ENCODE data around the gene SMAD7. TPM values are rescaled to one million over a fixed set of nuclear protein-coding genes. Genes with fewer than 3 reads are reported as not detected.

Gene SMAD7, protein sequence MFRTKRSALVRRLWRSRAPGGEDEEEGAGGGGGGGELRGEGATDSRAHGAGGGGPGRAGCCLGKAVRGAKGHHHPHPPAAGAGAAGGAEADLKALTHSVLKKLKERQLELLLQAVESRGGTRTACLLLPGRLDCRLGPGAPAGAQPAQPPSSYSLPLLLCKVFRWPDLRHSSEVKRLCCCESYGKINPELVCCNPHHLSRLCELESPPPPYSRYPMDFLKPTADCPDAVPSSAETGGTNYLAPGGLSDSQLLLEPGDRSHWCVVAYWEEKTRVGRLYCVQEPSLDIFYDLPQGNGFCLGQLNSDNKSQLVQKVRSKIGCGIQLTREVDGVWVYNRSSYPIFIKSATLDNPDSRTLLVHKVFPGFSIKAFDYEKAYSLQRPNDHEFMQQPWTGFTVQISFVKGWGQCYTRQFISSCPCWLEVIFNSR
- total RNA-seq = 13.8 TPM
- long read RNA-seq, full-length matches to known transcripts = 21 of 26 reads
- long read RNA-seq, partial matches to known transcripts = 0 of 26 reads
- long read RNA-seq, other reads (novel, unspliced or antisense) = 5 of 26 reads

- ATAC-seq = no peak
- DNase-seq = peak; percentile 68
- intact Hi-C loops (cut with micrococcal nuclease) = no loop called here
These were observed at the start of gene SMAD7 for GRCh38 chr18:48950536-48951447. SMAD7 (minus strand) TSS chr18:48950965; CDS start chr18:48950424, 541 bp downstream.

DNA sequence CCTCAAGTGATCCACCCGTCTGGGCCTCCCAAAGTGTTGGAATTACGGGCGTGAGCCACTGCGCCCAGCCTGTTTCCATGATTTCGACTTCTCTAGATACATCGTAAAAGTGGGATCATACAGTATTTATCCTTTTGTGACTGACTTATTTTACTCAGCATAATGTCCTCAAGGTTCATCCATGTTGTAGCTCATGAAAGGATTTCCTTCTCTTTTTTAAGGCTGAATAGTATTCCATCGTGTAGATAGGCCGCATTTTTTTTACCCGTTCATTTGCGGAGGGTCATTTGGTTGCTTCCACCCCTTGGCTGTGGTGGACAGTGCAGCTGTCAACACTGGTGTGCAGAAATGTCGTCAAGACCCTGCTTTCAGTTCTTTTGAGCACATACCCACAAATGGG is 48.8 kb upstream of the SMAD7 start:
- intact Hi-C loops (cut with micrococcal nuclease) = no loop called here
- no peak for ATAC-seq

DNA sequence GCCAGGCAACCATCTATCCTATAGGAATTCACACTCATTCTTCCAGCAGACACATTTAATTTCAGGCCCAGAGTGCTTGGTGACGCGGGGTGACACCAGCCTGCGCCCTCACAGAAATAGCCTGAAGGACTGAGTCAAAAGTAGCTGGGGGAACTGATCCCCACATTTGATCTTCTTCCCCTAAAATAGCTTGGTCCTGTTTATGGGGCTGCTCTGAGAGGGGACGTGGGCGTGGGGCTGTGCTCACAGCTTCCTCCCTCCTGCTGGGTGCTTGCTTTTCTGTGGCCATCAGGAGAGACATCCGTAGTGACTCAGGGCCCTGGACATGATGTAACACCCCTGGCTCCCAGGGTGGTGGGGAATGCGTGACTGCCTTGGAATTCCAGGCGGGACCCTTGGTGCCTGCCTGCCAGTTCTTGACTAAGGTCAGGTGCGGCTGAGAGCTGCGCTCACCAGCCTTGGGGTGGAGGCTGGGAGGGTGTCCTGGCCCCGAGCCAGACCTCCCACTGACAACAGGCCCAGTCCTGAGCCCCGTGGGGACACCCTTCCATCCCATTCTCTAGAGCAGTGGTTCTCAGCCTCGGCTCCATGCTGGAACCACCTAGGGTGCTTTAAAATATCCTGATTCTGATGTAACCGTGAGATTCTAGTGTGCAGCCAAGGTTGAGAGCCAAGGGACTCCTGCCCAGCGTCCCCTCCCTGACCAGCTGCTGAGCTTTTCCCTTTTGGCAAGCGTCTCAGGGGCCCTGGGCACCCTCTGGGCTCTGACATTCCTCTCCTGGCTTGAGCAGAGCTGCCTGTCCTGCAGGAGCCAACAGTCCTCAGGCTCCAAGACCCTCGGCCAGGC is 47.4 kb upstream of the SMAD7 start:
- intact Hi-C loops (cut with micrococcal nuclease) = no loop called here
- peak; percentile 71 for DNase-seq
- peak; percentile 83 for ATAC-seq

More for the DNA sequence above, 48.8 kb upstream of the SMAD7 start:
- DNase-seq = no peak

- DNase-seq (no peak), ATAC-seq (no peak)
- intact Hi-C loops (cut with micrococcal nuclease) = no loop called here
These were observed 46.9 kb upstream of the SMAD7 start for GRCh38 chr18:48997681-48997984.

DNA sequence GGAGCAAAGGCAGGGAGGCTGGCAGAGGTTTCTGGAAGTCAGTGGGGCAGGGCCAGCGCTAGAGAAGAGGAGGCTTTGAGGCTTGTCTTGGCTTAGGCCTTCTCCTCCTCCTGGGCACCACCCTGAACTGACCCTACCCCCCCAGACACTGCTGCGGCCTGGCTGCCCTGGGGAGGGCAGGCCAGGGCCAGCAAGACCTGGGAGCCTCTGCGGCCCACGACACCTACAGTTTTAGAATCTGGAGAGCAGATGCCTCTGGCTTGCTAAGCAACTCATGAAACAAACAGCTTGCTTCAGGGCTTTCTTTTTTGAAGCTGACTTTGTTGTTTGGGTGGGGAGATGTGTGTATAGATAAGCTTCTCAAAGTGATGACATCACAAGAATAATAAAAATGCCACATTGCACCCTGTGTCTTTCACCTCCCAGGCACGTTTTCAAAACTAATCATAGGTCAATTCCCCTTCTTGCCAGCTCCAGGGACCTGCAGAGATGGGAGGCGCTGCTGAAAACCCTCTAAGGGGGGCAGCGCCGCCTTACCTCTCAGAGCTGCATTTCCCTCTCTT is 46.2 kb upstream of the SMAD7 start:
- DNase-seq (no peak), ATAC-seq (peak; percentile 34)
- intact Hi-C loops (cut with micrococcal nuclease) = no loop called here

GRCh38 chr18:48996041-48996440 is 45.3 kb upstream of the SMAD7 start:
- intact Hi-C loops (cut with micrococcal nuclease) = no loop called here
- no peak for DNase-seq
- no peak for ATAC-seq

GRCh38 chr18:48994926-48995835 is 44.4 kb upstream of the SMAD7 start:
- intact Hi-C loops (cut with micrococcal nuclease) = no loop called here
- DNase-seq (no peak), ATAC-seq (no peak)

DNA sequence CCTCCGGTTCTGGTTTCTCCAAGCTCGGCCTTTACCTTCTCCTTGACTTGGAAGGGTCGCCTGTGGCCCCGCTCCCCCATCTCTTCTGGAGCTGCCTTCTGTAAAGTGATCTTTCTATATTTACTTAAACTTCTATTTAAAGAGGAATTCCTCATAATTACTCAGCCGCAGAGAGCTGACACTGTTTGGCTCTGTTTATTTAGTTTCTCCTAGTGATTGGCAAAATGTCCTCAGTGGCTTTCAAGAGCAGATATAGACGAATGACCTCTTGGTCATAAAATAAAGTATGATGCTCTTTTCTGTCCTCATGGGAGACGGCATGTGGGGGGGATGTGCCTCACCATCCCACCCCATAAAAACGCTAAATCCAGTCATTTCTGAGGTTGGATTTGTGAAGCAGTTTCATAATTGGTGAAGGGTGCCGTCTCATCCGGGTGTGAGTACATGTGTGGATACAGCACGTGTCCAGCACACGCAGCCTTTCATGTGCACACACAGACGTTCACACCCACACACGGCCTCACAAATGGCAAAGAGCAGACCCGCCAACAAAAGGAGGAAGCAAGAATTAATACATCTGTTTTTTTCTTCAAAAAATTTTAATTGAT is 43.4 kb upstream of the SMAD7 start:
- ATAC-seq = peak; percentile 30
- peak; percentile 55 for DNase-seq
- intact Hi-C loops (cut with micrococcal nuclease) = no loop called here

GRCh38 chr18:48993586-48993985 is 42.8 kb upstream of the SMAD7 start:
- ATAC-seq = peak; percentile 1
- DNase-seq = no peak
- intact Hi-C loops (cut with micrococcal nuclease) = no loop called here

- ATAC-seq = peak; percentile 7
- intact Hi-C loops (cut with micrococcal nuclease) = no loop called here
- no peak for DNase-seq
These were observed 42.2 kb upstream of the SMAD7 start for GRCh38 chr18:48992791-48993555.

DNA sequence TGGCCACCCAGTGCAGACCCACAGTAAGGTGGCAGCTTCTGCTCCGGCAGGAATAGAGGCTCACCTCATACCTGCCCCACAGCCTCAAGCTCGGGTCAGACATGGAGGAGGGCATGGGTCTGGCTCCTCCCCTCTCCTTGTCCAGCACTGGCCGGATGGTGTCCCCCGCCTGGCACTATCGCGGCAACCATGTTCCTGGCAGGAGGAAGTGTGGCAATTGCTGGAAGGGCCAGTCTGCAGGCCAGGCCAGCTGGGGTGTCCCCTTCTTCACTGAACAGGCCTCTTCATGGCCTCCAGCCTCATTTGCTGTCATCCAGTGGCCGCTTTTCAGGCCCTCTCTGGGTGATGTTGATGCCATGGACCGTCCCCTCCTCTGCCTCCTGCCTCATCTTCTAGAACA is 41.4 kb upstream of the SMAD7 start:
- DNase-seq = no peak
- ATAC-seq = no peak
- intact Hi-C loops (cut with micrococcal nuclease) = no loop called here

DNA sequence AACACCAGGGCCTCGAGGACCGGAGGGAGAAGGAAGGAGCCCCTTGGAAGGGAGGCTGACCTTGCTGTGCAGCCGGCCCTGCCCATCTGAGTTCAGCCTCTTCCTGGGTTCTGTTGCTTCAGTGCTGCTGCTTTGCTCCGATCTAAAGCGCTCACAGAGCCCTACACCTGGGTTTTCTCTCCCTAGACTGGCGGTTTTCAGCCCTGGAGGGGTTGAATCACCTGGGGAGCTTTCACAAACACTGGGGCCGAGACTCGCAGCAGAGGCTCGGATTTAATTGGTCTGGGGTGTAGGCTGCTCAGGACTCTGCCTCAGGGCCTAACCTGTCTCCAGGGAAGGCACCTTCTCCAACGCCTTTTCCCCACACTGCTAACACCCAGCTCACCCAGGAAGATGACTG is 40.9 kb upstream of the SMAD7 start:
- DNase-seq (no peak), ATAC-seq (no peak)
- intact Hi-C loops (cut with micrococcal nuclease) = no loop called here

DNA sequence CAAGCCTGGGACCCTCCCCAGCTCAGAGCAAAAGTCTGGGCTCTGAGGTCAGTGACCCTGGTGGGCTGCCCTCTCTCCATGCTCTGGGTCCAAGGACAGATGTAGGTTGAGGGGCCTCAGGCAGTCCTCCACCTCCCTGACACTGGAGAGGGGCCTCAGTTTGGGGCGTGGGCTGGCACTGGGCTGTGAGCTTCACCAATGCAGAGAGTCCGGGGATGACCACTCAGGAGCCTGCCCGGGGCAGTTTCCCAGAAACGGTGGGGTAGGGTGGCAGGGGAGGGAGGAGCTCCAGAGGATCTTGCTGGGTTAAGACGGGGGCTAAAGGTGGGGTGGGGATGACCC is 40.5 kb upstream of the SMAD7 start:
- intact Hi-C loops (cut with micrococcal nuclease) = no loop called here
- DNase-seq = no peak
- no peak for ATAC-seq

DNA sequence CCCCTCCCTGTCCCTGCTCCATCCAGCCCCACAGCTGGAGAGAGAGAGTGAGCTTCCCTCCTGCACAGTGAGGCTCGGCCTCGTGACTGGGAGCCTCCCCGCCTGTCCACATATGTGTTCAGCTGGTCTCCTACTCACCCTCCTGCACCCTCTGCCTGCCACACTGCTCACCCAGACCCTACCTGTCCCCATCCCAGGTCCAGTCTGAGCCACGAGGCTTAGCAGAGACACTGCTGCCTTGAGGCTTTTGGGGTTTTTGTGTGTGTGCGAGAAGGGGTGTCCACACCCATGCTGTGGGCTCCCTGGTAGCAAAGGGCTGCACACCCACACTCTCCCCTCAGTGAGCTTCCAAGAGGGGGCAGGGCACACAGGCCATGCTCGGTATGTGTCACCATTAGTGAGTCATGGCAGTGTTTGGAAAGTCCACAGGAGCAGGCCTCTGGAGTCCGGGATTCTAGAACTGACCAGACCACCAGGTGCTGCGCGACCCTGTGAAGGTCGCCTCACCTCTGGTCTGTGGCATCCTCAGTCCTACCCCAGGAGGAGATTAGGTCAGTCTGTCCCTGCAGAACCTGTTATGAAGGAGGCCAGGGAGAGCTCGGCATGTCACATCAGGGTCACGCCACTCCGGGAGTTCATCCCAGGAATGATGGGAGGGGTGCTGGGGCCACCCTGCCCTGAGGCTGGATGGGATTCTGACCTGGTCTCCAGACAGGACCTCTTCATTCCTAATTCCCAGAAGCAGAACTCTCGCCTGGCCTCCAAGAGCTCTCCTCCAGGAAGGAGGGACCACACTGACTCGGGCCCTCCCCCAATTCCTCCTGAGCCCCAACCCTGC is 39.9 kb upstream of the SMAD7 start:
- intact Hi-C loops (cut with micrococcal nuclease) = no loop called here
- DNase-seq (no peak), ATAC-seq (peak; percentile 37)

DNA sequence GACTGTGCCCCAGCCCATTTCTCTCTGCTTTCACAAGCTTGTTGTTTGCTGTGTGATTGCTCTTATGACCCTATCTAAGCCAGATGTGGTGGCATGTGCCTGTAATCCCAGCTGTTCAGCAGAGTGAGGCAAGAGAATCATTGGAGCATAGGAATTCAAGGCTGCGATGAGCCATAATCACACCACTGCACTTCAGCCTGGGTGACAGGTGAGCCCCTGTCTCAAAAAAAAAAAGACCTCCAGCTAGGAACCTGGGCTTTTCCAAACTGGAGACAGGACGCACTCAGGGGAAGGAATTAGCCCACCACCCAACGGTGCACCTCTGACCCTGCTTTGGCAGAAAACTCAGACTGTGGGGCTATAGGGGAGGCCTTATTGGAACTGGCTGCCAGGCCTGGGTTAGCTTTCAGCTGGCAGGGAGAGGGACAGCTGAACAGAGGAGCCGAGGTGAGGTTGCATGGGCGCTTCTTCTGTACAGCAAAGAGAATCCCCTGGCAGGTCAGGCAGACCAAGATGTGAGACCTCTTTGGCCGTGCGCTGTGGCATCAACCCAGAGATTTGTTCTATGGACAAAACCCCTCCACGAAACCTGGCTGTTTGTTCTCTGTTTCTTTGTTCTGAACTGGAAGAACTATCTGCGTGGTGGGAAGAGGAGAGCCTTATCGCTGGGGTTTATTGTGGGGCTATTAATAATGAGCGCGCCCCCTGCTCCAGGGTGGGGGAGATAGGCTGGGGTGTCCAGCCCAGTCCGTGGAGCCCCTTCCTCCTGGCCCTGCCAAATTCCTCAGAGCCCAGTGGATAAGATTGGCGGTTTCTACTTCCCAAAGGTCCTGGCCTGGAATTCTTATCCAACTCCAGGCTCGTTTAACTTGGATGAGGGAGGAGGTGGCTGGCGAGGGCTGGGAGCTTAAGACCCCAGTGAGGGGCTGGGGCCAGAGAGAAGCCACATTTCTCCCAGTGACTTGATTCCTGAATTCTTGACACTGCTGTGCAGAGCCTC is 38.8 kb upstream of the SMAD7 start:
- intact Hi-C loops (cut with micrococcal nuclease) = no loop called here
- no peak for DNase-seq
- no peak for ATAC-seq

Data from left ventricle myocardium superior (tissue), 1 donor.